T-helper 2 cell treated with Interferon-gamma antibody and Interleukin-4, amounts not matched to agents 100 ng/mL and 5 ng/mL, for 36 hours (primary cell): ENCODE measurements around the gene TCF3. TPM values are rescaled to one million over a fixed set of nuclear protein-coding genes. Genes with fewer than 3 reads are reported as not detected.

Experiments
- intact Hi-C: fragments of 100-400 bp; cut with micrococcal nuclease; formaldehyde crosslinking; loops from one replicate; pipeline ENCODE4 v1.15.1; 2023
- total RNA-seq: library from RNA; stranded (reverse); gene quantifications from 2 replicates; pipeline ENCODE4 v1.2.3, GENCODE V29; 2022

The TCF3 gene
- total RNA-seq, 1 donor from 2014 or later, result 88.5 TPM

GRCh38 chr19:1590641-1591397 is 61.6 kb downstream of the TCF3 start:
- intact Hi-C loops, result loop anchor here (5.0 kb wide), 1 partner anchor 221 kb away; the partner anchor contains the start of gene ATP8B3

GRCh38 chr19:1587872-1588271 is 64.5 kb downstream of the TCF3 start:
- intact Hi-C loops, result no loop called here

- intact Hi-C loops, result no loop called here
Observed at GRCh38 chr19:1585243-1585580, 67.2 kb downstream of the TCF3 start.

DNA sequence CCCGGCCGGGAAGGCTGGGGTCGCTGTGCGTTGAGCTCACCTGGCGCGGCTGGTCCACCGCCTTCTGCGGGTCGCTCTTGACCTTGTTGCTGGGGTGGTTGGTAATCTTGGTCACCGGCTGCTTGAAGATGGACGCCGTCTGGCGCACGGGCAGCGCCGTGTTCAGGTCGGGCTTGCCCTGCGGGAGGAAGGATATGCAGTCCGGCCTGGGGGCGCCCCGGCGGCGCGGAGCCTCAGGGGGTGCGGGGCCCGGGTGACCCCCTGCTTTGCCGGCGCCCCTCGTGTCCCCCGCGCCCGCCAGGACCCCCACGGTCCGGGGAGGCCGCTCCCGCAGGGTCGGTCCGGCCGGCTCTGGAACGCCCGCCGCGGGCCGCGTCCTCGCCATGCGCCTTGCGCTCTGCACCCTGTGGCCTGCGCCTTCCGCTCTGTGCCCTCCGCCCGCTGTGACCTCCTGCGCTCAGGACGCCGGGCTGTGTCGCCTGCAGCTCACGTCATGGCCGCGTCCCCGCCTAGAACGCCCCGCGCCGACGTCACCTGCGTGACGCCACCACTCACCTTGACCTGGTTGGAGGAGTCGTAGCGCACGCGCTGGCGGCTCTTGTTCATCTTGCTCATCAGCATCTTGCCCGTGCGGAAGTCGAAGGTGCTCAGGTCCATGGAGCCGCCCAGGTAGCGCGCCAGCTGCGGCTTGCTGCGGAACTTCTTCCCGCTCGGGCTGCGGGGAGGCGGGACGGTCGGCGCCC is 67.7 kb downstream of the TCF3 start:
- intact Hi-C loops, result no loop called here

DNA sequence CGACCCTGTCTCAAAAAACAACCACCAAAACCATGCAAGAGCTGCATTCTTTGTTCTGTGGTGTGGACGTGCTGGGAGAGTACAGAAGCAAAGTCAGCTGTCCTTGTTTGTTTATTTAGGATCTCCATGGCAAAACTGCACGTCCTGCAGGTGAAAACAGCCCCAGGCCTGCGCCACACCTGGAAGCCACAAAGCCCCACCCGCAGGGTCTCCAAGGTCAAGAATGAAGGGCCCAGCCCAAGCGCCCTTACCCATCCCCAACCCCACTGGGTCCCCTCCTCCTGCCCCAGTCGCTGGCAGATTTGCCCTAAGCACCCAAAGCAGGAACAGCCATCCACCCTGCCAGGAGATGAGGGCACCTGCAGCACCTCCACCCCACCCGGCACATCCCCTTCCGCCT is 70.2 kb downstream of the TCF3 start:
- intact Hi-C loops, result no loop called here

DNA sequence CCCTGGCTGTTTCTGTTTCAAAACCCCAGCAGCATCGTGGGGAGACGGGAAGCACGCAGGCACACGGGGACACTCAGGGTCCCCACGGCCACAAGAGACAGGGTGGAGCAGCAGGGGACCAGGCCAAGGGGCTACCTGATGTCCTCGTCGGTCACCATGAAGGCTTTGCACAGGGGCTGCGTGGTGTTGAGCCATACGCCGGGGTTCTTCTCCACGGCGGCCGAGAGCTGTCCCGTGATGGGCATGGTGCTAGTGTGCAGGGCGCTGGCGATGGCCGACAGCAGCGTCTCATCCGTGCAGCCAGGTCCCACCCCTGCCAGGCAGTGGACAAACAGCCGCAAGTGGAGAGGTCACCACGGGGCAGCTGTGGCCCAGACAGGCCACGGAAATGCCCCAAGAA is 71.5 kb downstream of the TCF3 start:
- intact Hi-C loops, result no loop called here

- intact Hi-C loops, result no loop called here
Observed at GRCh38 chr19:1580382-1580781, 72.0 kb downstream of the TCF3 start.

GRCh38 chr19:1579222-1579621 is 73.2 kb downstream of the TCF3 start:
- intact Hi-C loops, result no loop called here

GRCh38 chr19:1577929-1578618 is 74.3 kb downstream of the TCF3 start:
- intact Hi-C loops, result no loop called here

DNA sequence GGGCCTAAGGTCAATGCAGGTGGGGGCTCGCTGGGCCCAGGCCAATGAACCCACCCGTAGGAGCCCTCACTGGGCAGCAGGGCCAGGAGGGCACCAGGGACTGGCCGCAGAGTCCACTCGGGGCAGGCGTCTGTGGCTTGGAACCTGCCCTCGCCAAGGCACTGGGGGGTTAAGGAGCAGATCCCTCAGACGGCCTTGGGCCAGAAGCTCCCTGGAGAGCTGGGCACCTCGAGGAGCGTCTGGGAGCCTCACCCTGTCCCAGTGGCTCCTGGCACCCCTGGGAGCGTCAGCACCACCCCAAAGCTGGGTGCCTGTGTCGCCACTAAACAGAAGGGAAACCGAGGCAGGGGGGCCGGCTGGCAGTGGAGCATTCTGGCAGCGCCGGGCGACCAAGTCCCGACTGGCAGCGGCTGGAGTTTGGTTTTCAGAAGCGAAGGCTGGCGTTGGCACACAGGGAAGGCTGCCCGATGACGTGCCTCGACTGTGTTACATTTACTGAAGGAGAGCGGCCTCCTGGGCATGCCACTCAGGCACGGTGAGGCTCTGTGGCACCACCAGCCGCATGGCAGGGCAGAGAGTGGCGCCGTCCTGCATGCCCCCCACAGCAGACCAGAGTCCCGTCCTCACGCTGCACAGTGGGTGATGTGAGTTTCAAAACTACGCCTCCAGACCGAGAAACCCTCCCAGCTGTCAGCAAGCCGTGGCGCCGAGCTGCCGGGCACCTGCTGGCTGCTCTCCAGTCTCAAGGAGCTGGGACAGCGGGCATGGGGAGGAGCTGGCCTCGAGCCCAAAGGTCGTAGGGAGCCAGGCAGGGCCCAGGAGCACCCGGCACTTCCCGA is 75.1 kb downstream of the TCF3 start:
- intact Hi-C loops, result no loop called here

- intact Hi-C loops, result no loop called here
Observed at GRCh38 chr19:1576242-1577089, 75.9 kb downstream of the TCF3 start.

- intact Hi-C loops, result no loop called here
Observed at GRCh38 chr19:1575323-1576241, 76.8 kb downstream of the TCF3 start.

GRCh38 chr19:1574354-1575136 is 77.9 kb downstream of the TCF3 start:
- intact Hi-C loops, result no loop called here

DNA sequence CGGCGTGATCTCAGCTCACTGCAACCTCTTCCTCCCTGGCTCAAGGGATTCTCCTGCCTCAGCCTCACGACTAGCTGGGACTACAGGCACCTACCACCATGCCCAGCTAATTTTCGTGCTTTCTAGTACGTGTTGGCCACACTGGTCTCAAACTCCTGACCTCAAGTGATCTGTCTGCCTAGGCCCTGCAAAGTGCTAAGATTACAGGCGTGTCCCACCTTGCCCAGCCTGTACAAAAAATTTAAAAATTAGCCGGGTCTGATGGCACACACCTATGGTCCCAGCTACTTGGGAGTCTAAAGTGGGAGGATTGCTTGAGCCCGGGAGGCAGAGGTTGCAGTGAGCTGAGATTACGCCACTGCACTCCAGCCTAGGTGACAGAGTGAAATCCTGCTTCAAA is 79.6 kb downstream of the TCF3 start:
- intact Hi-C loops, result no loop called here

DNA sequence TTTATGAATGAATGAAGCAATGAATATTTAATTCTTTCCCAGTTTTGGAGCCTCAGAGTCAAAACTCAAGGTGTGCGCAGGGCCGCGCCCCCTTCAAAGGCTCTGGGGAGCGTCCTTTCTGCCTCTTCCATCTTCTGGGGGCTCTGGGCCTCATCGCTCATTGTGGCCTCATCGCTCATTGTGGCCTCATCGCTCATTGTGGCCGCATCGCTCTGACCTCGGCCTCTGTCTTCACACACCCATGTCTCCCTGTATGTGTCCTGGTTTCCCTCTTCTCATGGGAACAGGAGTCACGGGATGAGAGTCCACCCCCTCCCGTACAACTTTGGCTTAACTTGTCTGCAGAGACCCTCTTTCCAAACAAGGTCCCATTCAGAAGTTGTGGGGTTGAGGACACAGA is 81.1 kb downstream of the TCF3 start:
- intact Hi-C loops, result no loop called here

DNA sequence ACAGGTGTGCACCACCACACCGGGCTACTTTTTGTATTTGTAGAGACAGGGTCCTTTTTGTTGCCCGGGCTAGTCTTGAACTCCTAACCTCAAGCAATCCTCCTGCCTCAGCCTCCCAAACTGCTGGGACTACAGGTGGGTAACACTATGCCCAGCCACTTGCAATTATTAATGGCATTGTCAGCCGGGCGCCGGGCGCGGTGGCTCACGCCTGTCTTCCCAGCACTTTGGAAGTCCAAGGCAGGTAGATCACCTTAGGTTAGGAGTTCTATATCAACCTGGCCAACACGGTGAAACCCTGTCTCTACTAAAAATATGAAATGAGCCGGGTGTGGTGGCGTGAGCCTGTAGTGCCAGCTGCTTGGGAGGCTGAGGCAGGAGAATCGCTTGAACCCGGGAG is 81.6 kb downstream of the TCF3 start:
- intact Hi-C loops, result no loop called here

- intact Hi-C loops, result no loop called here
Observed at GRCh38 chr19:1569997-1570396, 82.4 kb downstream of the TCF3 start.

- intact Hi-C loops, result no loop called here
Observed at GRCh38 chr19:1568320-1569019, 83.9 kb downstream of the TCF3 start, which contains the start of gene MEX3D. MEX3D (minus strand) TSS chr19:1568325; CDS start chr19:1568058, 267 bp downstream.
